Activated T-helper 2 cell treated with anti-CD3 and anti-CD28 coated beads, Interferon-gamma antibody, Interleukin-2, Interleukin-4, amounts not matched to agents 10 μg/mL and 5 μg/mL and 100 μg/mL, durations not matched to agents 14 hours and 24 hours and 36 hours (primary cell): ENCODE data around the gene CD40. TPM values are rescaled to one million over a fixed set of nuclear protein-coding genes. Genes with fewer than 3 reads are reported as not detected.
A peak's percentile ranks its signal among the peaks of the same experiment; 100 is the strongest.
"Not testable (repeated sequence)": the region's sequence is repeated elsewhere in the genome, so short reads cannot be mapped to it uniquely, and the experiment has no call there.

Source experiments
- DNase-seq: peaks from one replicate; pipeline ENCODE4 v3.0.0; 2021; ENCODE audit warnings: low spot score
- H3K27ac Mint-ChIP-seq: one replicate; pipeline ENCODE4 v1.8.0; 2021; ENCODE audit warnings: mixed read lengths
- H3K27me3 Mint-ChIP-seq: one replicate; pipeline ENCODE4 v1.8.0; 2021; ENCODE audit warnings: low read depth, mixed read lengths
- H3K36me3 Mint-ChIP-seq: one replicate; pipeline ENCODE4 v1.8.0; 2021; ENCODE audit warnings: low read depth, mixed read lengths
- H3K4me1 Mint-ChIP-seq: one replicate; pipeline ENCODE4 v1.8.0; 2021; ENCODE audit warnings: low read depth, mixed read lengths
- H3K4me3 Mint-ChIP-seq: one replicate; pipeline ENCODE4 v1.8.0; 2021; ENCODE audit warnings: low read depth, mild to moderate bottlenecking, moderate library complexity, mixed read lengths
- H3K9me3 Mint-ChIP-seq: one replicate; pipeline ENCODE4 v1.8.0; 2021; ENCODE audit warnings: mixed read lengths
- intact Hi-C: fragments of 100-400 bp; cut with micrococcal nuclease; formaldehyde crosslinking; loops from one replicate; pipeline ENCODE4 v1.15.1; 2023
- total RNA-seq: library from RNA; stranded (reverse); gene quantifications from 2 replicates; pipeline ENCODE4 v1.2.3, GENCODE V29; 2022

CD40 gene
- total RNA-seq, 1 donor from 2014 or later = 0.91 TPM

DNA sequence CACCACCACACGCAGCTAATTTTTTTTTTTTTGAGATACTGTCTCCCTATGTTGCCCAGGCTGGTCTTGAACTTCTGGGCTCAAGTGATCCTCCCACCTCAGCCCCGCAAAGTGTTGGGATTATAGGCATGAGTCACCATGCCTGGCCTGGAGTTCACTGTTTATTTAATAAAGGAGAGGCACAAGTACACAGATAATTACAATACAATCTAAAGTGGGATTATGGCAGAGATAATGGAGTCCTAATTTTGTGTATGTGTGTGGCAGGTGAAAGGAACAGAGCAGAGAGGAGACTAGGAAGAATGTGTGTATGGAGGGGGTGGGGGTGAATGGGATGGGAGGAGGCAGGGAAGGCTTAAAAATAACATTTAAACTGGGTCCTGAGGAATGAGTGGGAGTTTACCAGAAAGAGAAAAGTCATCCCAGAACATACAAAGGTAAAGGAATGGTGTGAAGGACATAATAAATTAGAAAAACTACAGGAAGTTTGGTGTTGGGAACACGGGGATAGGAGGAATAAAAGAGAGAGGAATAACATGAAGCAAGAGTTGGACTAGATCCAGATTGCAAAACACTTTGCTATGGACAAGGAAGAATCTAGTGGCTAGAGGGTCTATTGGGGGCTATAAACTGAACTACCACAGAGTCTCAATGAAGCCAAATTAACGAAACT, 32.8 kb upstream of the CD40 start:
- no peak overlapping the region for H3K4me3 Mint-ChIP-seq

DNA sequence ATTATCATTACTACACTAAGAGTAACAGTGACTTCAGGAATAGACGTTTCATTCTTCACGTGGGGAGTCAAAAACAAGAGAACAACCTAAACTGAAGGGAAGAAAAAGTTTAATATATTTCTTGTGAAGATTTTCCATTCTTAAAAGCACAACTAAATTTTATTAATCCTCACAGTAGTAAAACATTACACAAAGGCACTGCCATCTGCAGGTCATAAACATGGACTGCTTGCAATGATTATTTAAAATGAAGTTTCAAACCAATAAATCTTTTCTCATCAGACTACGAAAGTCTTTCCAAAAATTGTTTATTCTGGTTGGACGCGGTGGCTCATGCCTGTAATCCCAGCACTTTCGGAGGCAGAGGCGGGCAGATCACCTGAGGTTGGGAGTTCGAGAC, 31.0 kb upstream of the CD40 start:
- Mint-ChIP-seq H3K4me3 (no peak overlapping the region), H3K9me3 (no peaks in the 10 kb centered on the region), H3K4me1 (peaks cover 29% of the 10 kb centered on the region), H3K27ac (no peak overlapping the region), H3K36me3 (peaks cover 7% of the 10 kb centered on the region), H3K27me3 (no peaks in the 10 kb centered on the region)
- intact Hi-C loops = no loop called here
- DNase-seq = no peak

More for the DNA sequence above, 32.8 kb upstream of the CD40 start:
- Mint-ChIP-seq H3K9me3 (no peaks in the 10 kb centered on the region), H3K36me3 (peaks cover 7% of the 10 kb centered on the region), H3K27me3 (no peaks in the 10 kb centered on the region), H3K4me1 (peaks cover 25% of the 10 kb centered on the region), H3K27ac (no peak overlapping the region)
- intact Hi-C loops = no loop called here
- no peak for DNase-seq

DNA sequence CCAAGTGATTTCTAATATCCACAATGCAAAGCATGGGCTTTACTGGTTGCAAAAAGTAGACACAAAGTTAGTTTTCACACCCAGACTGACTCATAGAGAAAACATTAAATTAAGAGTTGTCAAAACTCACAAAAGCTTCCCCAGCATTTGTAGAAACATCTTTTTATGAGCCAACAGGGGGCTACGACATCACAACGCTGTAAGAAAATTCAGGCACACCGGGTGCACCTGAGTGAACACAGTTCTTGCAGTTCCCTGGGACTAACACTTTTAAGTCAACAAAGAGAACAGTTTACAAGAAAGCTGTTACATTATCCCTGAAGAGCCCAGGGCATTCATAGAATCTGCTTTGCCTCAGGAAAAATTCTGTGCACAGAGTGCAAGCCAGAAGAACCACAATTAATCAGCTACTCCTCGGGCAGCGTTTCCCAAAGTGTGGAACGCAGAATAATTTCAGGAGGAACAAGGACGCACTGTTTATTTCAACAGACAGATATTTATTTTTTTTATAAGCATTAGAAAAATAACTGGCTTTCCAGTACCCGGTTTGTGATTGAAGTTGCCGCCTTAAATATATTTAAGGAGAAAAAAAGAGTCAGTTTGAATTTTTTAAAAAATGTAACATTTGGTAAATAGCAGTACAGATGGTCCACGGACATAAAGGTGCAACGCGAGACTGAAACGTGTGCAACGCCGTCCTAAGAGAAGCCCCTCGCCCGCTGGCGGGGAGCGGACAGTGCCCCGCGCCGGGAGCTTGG, 29.5 kb upstream of the CD40 start:
- peak overlapping the region; percentile 91 for H3K4me3 Mint-ChIP-seq
- H3K4me1 Mint-ChIP-seq = peaks cover 28% of the 10 kb centered on the region
- H3K36me3 Mint-ChIP-seq = peaks cover 7% of the 10 kb centered on the region
- H3K27me3 Mint-ChIP-seq = no peaks in the 10 kb centered on the region
- H3K27ac Mint-ChIP-seq = no peak overlapping the region
- H3K9me3 Mint-ChIP-seq = no peaks in the 10 kb centered on the region
- no peak for DNase-seq
- intact Hi-C loops = loop anchor here (1.0 to 2.0 kb wide), 3 partner anchors 65 to 318 kb away; partner anchors contain the start of genes ELMO2 and UBE2C

DNA sequence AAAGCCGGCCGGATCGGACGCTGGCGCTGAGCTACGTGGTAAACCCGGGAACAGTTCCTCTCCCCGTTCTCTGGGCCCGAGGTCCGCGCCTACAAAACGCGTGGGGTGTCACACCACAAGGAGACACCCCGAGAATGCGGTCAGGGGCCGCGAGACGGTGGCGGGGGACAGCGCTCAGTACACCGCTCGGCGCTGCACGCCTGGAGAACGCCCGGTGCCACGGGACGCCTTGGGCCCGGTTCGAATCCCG, 29.0 kb upstream of the CD40 start:
- intact Hi-C loops = loop anchor here (1.0 to 2.0 kb wide), 3 partner anchors 66 to 318 kb away; partner anchors contain the start of genes ELMO2 and UBE2C
- peak overlapping the region; percentile 87 for H3K27ac Mint-ChIP-seq
- peaks cover 7% of the 10 kb centered on the region for H3K36me3 Mint-ChIP-seq
- no peaks in the 10 kb centered on the region for H3K9me3 Mint-ChIP-seq
- no peak for DNase-seq
- H3K27me3 Mint-ChIP-seq = peaks cover 1% of the 10 kb centered on the region
- H3K4me1 Mint-ChIP-seq = peaks cover 28% of the 10 kb centered on the region
- H3K4me3 Mint-ChIP-seq = peak overlapping the region; percentile 91

DNA sequence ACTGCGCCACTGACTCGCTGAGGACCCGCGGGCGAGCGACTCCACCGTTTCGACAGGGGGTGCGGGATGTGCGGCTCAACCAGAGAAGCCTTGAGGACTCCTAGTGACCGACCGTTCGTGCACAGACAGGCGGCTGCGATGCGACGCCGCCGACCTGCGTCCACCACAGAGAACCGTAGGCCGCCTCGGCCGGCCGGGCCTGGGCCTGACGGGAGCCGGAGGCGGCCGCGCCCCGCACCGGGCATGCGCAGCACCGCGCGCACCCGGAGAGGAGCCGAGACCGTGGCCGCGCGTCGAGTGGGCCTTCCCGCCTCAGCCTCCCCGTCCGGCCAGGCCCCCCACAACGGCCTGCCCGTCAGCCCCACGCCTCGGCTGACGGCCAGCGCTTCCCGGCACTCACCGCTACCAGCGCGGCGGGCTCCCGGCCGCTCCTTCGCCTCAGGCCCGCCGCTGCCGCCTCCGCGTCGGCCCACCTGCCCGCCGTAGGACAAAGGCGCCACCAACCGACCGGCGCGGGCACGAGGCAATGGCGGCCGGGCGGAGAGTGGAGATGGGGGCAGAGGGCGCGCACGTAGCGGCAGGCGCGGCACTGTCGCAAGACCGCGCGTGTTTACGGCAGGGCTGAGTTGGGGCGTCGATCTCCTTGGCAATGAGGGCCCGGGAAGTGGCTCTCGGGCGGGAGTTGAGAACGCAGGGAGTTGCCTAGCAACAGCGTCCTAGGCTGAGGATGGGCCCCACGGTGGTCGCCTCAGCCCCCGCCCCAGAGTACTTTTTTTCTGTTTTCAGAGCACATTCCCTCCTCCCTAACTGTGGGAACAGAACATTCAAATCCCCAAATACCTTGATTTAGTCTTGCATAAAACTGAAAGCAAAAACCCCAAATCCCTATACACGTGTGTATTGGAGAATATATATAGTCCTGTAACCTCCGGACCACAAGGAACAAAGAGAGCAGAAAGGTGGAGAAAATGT, 28.4 kb upstream of the CD40 start, which contains the start of gene NCOA5:
Gene NCOA5 (minus strand): TSS at position 546 of the 972 bp plus-strand sequence. CDS start 10,538 bp downstream, outside the sequence.
- H3K27me3 Mint-ChIP-seq = peaks cover 1% of the 10 kb centered on the region
- no peaks in the 10 kb centered on the region for H3K9me3 Mint-ChIP-seq
- H3K36me3 Mint-ChIP-seq = peaks cover 7% of the 10 kb centered on the region
- peaks cover 28% of the 10 kb centered on the region for H3K4me1 Mint-ChIP-seq
- H3K27ac Mint-ChIP-seq = peak within 1 kb of the TSS; percentile 87
- DNase-seq = peak; percentile 93
- peak within 1 kb of the TSS; percentile 91 for H3K4me3 Mint-ChIP-seq
- intact Hi-C loops = loop anchor here (1.0 to 2.0 kb wide), 3 partner anchors 66 to 317 kb away; partner anchors contain the start of genes ELMO2 and UBE2C

DNA sequence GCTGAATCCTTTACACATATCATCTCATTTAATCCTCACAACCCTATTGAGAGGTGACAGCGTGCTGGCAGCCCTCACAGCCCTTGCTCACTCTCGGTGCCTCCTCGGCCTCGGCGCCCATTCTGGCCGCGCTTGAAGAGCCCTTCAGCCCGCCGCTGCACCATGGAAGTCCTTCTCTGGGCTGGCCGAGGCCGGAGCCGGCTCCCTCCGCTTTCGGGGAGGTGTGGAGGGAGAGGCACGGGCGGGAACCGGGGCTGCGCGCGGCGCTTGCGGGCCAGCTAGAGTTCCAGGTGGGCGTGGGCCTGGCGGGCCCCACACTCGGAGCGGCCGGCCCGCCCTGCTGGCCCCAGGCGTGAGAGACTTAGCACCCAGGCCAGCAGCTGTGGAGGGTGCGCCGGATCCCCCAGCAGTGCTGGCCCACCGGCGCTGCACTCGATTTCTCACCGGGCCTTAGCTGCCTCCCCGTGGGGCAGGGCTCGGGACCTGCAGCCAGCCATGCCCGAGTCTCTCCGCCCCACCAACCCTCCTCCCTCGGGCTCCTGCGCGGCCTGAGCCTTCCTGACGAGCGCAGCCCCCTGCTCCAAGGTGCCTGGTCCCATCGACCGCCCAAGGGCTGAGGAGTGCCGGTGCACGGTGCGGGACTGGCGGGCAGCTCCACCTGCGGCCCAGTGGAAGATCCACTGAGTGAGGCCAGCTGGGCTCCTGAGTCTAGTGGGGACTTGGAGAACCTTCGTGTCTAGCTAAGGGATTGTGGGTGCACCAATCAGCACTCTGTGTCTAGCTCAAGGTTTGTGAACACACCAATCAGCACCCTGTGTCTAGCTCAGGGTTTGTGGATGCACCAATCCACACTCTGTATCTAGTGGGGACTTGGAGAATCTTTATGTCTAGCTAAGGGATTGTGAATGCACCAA, 26.2 kb upstream of the CD40 start:
- H3K27me3 Mint-ChIP-seq, H3K36me3 Mint-ChIP-seq, H3K4me3 Mint-ChIP-seq, H3K27ac Mint-ChIP-seq, H3K9me3 Mint-ChIP-seq, intact Hi-C loops, DNase-seq: not testable (repeated sequence)
- peaks cover 17% of the 10 kb centered on the region for H3K4me1 Mint-ChIP-seq

DNA sequence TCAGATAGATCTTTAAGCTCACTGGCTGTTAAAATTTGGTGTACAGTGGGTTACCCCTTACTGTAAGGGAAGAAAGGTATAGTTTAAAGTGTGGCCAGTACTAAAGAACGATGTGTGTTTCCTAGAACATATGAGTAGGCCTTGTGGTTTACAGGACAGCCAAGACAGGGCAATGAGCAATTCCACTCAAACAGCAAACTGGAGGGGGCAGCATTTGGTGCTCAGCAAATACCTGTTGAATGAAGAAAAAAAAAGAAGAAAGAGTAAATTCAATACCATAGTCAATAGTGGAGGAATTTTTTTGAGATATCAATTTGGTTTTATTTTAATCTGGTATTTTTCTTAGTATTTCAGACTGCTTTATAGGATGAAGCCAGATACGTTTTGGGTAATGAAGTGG, 24.6 kb upstream of the CD40 start:
- intact Hi-C loops = no loop called here
- no peaks in the 10 kb centered on the region for H3K36me3 Mint-ChIP-seq
- no peaks in the 10 kb centered on the region for H3K9me3 Mint-ChIP-seq
- peaks cover 7% of the 10 kb centered on the region for H3K4me1 Mint-ChIP-seq
- peaks cover 6% of the 10 kb centered on the region for H3K27me3 Mint-ChIP-seq
- DNase-seq = no peak
- no peak overlapping the region for H3K27ac Mint-ChIP-seq
- H3K4me3 Mint-ChIP-seq = no peak overlapping the region

DNA sequence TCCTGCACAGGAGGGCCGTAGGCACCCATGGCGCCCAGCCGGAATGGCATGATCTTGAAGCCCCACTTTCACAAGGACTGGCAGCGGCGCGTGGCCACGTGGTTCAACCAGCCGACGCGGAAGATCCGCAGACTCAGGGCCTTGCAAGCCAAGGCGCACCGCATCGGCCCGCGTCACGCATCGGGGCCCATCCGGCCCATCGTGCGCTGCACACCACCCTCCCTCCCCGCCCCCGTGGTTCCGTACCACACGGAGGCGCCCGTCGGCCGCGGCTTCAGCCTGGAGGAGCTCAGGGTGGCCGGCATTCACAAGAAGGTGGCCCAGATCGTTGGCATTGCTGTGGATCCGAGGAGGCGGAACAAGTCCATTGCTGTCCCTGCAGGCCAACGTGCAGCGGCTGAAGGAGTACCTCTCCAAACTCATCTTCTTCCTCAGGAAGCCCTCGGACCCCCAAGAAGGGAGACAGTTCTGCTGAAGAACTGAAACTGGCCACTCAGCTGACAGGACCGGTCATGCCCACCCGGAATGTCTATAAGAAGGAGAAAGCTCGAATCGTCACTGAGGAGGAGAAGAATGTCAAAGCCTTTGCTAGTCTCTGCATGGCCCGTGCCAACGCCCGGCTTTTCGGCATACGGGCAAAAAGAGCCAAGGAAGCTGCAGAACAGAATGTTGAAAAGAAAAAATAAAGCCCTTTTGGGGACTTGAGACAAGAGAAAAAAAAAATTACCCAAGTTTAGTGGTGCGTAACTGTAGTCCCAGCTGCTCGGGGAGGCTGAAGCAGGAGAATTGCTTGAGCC, 18.4 kb upstream of the CD40 start:
- DNase-seq = no peak
- H3K27ac Mint-ChIP-seq = no peak overlapping the region
- H3K4me1 Mint-ChIP-seq = no peaks in the 10 kb centered on the region
- H3K27me3 Mint-ChIP-seq = peaks cover 35% of the 10 kb centered on the region
- intact Hi-C loops = no loop called here
- no peaks in the 10 kb centered on the region for H3K9me3 Mint-ChIP-seq
- H3K4me3 Mint-ChIP-seq = no peak overlapping the region
- H3K36me3 Mint-ChIP-seq = no peaks in the 10 kb centered on the region

DNA sequence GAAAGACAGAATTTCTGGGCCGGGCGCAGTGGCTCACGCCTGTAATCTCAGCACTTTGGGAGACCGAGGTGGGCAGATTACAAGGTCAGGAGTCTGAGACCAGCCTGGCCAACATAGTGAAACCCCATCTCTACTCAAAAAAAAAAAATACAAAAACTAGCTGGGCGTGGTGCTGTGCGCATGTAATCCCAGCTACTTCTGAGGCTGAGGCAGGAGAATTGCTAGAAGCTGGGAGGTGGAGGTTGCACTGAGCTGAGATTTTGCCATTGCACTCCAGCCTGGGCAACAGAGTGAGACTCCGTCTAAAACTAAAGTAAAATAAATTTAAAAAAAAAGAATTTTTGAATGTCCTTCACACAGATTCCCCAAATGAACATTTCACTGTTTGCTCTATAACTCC, 17.7 kb upstream of the CD40 start:
- H3K27ac Mint-ChIP-seq, H3K4me3 Mint-ChIP-seq, DNase-seq, H3K4me1 Mint-ChIP-seq, H3K36me3 Mint-ChIP-seq, H3K9me3 Mint-ChIP-seq, intact Hi-C loops: not testable (repeated sequence)
- peaks cover 40% of the 10 kb centered on the region for H3K27me3 Mint-ChIP-seq

DNA sequence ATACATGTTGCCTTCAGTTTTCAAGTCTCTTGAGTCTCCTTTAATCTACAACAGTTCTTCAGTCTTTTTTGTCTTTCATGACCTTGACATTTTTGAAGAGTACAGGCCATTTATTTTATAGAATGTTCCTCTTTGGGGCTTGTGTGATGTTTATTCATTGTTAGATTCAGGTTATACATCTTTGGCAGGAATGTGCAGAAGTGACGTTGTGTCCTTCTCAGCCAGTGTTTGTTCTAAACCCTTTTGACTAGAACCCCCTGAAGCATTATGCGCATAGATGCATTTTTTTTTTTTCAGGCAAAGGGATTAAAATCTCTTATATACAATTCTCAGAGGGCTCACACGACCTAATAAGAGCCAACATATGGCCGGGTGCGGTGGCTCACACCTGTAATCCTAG, 17.1 kb upstream of the CD40 start:
- no peaks in the 10 kb centered on the region for H3K36me3 Mint-ChIP-seq
- intact Hi-C loops = no loop called here
- peaks cover 43% of the 10 kb centered on the region for H3K27me3 Mint-ChIP-seq
- H3K9me3 Mint-ChIP-seq = no peaks in the 10 kb centered on the region
- no peaks in the 10 kb centered on the region for H3K4me1 Mint-ChIP-seq
- H3K4me3 Mint-ChIP-seq = no peak overlapping the region
- no peak overlapping the region for H3K27ac Mint-ChIP-seq
- DNase-seq = no peak

DNA sequence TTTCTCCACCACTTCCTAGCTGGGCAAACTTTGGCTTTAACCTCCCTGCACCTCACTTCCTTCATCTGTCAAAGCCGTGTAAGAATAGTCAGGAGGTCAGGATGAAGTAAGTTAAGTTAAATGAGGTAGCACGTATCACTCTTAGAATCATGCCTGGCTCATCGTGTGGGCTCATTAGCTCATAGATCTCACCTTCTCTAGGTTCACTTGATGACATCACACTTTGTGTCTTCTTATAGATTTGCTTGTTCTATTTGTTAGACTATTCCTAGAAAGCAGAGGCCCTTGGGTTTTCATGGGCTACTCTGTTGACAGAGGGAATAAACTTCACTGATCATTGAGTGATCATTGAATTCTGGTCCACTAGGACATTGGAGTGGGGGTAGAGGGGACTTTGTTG, 16.2 kb upstream of the CD40 start:
- Mint-ChIP-seq H3K4me3 (no peak overlapping the region), H3K36me3 (no peaks in the 10 kb centered on the region), H3K27me3 (peaks cover 45% of the 10 kb centered on the region), H3K4me1 (no peaks in the 10 kb centered on the region), H3K27ac (no peak overlapping the region), H3K9me3 (no peaks in the 10 kb centered on the region)
- DNase-seq = no peak
- intact Hi-C loops = no loop called here
